ENCODE results near the gene CHTOP. TPM values are rescaled to one million over a fixed set of nuclear protein-coding genes. Genes with fewer than 3 reads are reported as not detected.

CHTOP gene
- total RNA-seq, 1 donor from 2014 or later, result 51.9 TPM

DNA sequence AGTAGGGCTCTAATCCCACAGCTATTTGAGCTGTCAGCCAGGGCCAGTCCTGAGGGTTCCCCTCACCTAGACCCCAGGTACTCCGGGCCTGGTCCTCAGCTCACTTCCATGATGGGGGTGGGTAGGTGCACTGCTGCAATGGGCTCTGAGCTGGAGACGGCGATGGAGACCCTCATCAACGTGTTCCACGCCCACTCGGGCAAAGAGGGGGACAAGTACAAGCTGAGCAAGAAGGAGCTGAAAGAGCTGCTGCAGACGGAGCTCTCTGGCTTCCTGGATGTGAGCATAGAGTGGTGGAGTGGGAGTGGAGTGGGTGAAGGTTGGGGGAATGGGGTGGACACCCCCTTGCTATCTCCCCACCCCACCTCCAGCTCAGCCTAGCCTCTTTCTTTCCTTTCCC lies 3.5 kb upstream of the CHTOP start:
- Histone ChIP-seq H3K27me3 (ENCODE audit: control insufficient read depth, insufficient read depth, low read length) (no peaks in the 10 kb centered on the region), H3K4me3 (ENCODE audit: low read depth, low read length) (no peak overlapping the region), H3K36me3 (ENCODE audit: control insufficient read depth, insufficient read depth, low read length) (peaks cover 2% of the 10 kb centered on the region)
- DNase-seq (ENCODE audit: low read depth) (no peak), FAIRE-seq (no peak)
- TF ChIP-seq, protein P1, sequence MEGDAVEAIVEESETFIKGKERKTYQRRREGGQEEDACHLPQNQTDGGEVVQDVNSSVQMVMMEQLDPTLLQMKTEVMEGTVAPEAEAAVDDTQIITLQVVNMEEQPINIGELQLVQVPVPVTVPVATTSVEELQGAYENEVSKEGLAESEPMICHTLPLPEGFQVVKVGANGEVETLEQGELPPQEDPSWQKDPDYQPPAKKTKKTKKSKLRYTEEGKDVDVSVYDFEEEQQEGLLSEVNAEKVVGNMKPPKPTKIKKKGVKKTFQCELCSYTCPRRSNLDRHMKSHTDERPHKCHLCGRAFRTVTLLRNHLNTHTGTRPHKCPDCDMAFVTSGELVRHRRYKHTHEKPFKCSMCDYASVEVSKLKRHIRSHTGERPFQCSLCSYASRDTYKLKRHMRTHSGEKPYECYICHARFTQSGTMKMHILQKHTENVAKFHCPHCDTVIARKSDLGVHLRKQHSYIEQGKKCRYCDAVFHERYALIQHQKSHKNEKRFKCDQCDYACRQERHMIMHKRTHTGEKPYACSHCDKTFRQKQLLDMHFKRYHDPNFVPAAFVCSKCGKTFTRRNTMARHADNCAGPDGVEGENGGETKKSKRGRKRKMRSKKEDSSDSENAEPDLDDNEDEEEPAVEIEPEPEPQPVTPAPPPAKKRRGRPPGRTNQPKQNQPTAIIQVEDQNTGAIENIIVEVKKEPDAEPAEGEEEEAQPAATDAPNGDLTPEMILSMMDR (IDR thresholded peaks at IDR 0.05; ENCODE audit: insufficient read depth, low read length, severe bottlenecking), result no peak

DNA sequence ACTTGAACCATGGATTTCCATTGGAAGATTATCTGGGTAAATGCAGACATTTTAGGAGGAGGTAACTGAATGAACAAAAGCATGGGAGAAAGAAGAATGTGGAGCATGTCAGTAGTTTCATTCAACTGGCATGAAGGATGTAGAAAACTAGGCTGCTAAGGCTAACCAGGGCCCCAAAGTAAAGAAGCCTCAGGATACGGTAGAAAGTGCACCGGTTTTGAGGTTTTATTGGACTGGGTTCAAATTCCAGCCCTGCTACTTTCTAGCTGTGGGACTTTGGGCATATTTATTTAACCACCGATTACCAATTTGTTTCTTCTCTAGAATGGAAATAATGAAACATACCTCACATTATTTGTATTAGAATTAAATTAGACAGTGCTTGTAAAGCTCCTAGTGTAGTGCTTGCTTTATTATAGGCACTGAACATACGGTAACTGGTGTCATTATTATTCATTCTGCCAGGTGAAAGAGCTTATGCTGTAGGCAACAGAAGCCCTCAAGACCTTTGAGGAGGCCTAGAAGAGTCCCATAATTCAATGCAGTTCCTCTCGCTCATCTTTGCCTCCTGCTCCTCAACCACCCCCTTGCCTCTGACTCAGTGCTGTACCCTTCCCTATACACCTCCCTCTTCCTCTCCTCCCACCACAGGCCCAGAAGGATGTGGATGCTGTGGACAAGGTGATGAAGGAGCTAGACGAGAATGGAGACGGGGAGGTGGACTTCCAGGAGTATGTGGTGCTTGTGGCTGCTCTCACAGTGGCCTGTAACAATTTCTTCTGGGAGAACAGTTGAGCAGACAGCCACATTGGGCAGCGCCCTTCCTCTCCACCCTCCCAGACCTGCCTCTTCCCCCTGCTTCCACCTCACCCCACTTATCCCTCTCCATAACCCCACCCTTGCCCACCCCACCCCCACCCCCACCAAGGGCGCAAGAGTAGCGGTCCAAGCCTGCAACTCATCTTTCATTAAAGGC lies 2.5 kb upstream of the CHTOP start:
- Histone ChIP-seq H3K27me3 (ENCODE audit: control insufficient read depth, insufficient read depth, low read length) (no peaks in the 10 kb centered on the region), H3K4me3 (ENCODE audit: low read depth, low read length) (no peak overlapping the region), H3K36me3 (ENCODE audit: control insufficient read depth, insufficient read depth, low read length) (peaks cover 3% of the 10 kb centered on the region)
- DNase-seq (ENCODE audit: low read depth) (peak; percentile 25), FAIRE-seq (no peak)
- TF ChIP-seq, protein P1 (IDR thresholded peaks at IDR 0.05; ENCODE audit: insufficient read depth, low read length, severe bottlenecking), result no peak

DNA sequence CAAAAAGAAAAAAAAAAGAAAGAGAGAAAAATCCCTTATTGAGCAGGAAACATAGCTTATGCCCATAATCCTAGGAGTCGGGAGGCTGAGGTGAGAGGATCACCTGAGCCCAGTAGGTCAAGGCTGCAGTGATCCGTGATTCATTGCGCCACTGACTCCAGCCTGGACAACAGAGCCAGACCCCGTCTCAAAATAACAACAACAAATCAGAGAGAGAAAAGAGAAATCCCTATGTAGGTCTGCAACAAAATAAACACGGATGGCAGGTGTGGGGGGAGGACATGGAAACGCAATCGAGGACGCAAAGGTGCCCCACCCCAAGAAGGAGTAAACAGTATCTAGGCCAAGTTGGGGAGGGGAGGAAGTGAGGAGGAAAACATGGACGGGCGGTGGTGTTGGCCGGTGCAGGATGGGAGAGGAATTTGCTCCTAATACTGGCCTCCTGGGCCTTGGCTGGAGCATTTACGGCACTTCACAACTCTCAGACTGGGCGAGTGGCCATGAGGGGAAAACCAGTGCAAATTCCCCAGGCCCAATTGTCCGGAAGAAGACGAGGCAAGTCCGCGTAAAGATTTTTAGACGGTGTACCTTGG lies 609 bp upstream of the CHTOP start:
- Histone ChIP-seq H3K4me3 (ENCODE audit: low read depth, low read length) (peak overlapping the region; percentile 71), H3K36me3 (ENCODE audit: control insufficient read depth, insufficient read depth, low read length) (peaks cover 10% of the 10 kb centered on the region), H3K27me3 (ENCODE audit: control insufficient read depth, insufficient read depth, low read length) (no peaks in the 10 kb centered on the region)
- no peak for DNase-seq (ENCODE audit: low read depth)
- no peak for FAIRE-seq
- TF ChIP-seq, protein P1 (IDR thresholded peaks at IDR 0.05; ENCODE audit: insufficient read depth, low read length, severe bottlenecking), result no peak

DNA sequence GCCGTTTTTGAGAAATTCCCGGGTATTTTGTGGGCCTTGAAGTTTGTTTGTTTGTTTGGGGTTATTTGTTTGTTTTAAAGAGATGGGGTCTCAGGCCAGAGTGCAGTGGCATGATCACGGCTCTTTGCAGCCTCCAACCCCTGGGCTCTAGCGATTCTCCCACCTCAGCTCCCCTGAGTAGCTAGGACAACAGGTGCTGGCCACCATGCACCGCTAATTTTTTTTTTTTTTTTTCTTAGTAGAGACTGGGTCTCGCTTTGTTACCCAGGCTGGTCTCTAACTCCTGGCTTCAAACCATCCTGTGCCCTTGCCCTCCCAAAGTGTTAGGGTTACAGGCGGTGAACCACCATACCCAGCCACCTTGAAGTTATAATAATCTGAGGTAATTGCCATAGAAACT lies 2.0 kb downstream of the CHTOP start:
- DNase-seq (ENCODE audit: low read depth) (no peak), FAIRE-seq (no peak)
- H3K4me3 ChIP-seq (ENCODE audit: low read depth, low read length), result no peak overlapping the region
- no peaks in the 10 kb centered on the region for H3K27me3 ChIP-seq (ENCODE audit: control insufficient read depth, insufficient read depth, low read length)
- TF ChIP-seq, protein P1 (IDR thresholded peaks at IDR 0.05; ENCODE audit: insufficient read depth, low read length, severe bottlenecking), result no peak
- H3K36me3 ChIP-seq (ENCODE audit: control insufficient read depth, insufficient read depth, low read length), result peaks cover 16% of the 10 kb centered on the region

DNA sequence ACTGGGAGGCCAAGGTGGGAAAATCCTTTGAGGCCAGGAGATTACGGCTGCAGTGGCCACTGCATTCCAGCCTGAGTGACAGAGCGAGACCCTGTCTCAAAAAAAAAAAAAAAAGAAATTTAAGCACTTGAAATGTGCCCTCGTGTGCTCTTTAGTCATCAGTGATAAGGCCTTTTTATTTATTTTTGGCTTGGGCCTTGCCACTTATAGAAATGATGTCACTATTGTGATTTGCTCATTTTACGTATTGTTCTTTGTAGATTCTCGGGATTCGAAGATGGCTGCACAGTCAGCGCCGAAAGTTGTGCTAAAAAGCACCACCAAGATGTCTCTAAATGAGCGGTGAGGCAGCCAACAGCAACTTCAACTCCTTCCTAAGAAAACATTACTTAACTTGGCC lies 2.4 kb downstream of the CHTOP start:
- DNase-seq (ENCODE audit: low read depth) (no peak), FAIRE-seq (no peak)
- Histone ChIP-seq H3K36me3 (ENCODE audit: control insufficient read depth, insufficient read depth, low read length) (peaks cover 16% of the 10 kb centered on the region), H3K27me3 (ENCODE audit: control insufficient read depth, insufficient read depth, low read length) (no peaks in the 10 kb centered on the region), H3K4me3 (ENCODE audit: low read depth, low read length) (no peak overlapping the region)
- TF ChIP-seq, protein P1 (IDR thresholded peaks at IDR 0.05; ENCODE audit: insufficient read depth, low read length, severe bottlenecking), result no peak

Measured in bronchial epithelial cell (primary cell).